Muscle of back (tissue), 11 donors: Measurements from ENCODE around the gene MYBPC1. TPM values are rescaled to one million over a fixed set of nuclear protein-coding genes. Genes with fewer than 3 reads are reported as not detected.
A peak's percentile ranks its signal among the peaks of the same experiment; 100 is the strongest.

ENCODE experiments used
- DNase-seq, 3 donors: peaks; one replicate each; pipeline versions ENCODE4 v3.0.0 to v3.0.0-alpha.2; 2013
- polyA plus RNA-seq, 10 donors: library from polyadenylated mRNA; unstranded; fragments of 120-200 nt; gene quantifications; one replicate each; pipeline ENCODE4 v1.2.1, GENCODE V29; 2013; ENCODE audit not compliant: insufficient read length in 10 of 10

The MYBPC1 gene
- polyA plus RNA-seq, 10 donors, result 1,375 to 4,608 (median 2,972) TPM

- DNase-seq, result no peak
Observed at GRCh38 chr12:101598483-101598882, 3.7 kb downstream of the MYBPC1 start.

- DNase-seq, result no peak
Observed at GRCh38 chr12:101599311-101599710, 4.5 kb downstream of the MYBPC1 start.

- DNase-seq, result peak in 1 of 3 donors; percentile 20
Observed at GRCh38 chr12:101599771-101600484, 5.2 kb downstream of the MYBPC1 start.

- no peak for DNase-seq
Observed at GRCh38 chr12:101604132-101604531, 9.4 kb downstream of the MYBPC1 start.

- peak in 2 of 3 donors; percentile 18 to 38 for DNase-seq
Observed at GRCh38 chr12:101607894-101608293, 13.1 kb downstream of the MYBPC1 start.

GRCh38 chr12:101608301-101609133 lies 13.7 kb downstream of the MYBPC1 start:
- peak in 2 of 3 donors; percentile 42 to 61 for DNase-seq

GRCh38 chr12:101609198-101609597 lies 14.4 kb downstream of the MYBPC1 start:
- DNase-seq, result no peak

- no peak for DNase-seq
Observed at GRCh38 chr12:101612160-101612916, 17.6 kb downstream of the MYBPC1 start.

- DNase-seq, result peak in 1 of 3 donors; percentile 22
Observed at GRCh38 chr12:101616027-101616494, 21.3 kb downstream of the MYBPC1 start.

GRCh38 chr12:101619026-101619786 lies 24.4 kb downstream of the MYBPC1 start:
- DNase-seq, result no peak

GRCh38 chr12:101619858-101620761 lies 25.3 kb downstream of the MYBPC1 start:
- no peak for DNase-seq

GRCh38 chr12:101620762-101621133 lies 26.0 kb downstream of the MYBPC1 start:
- DNase-seq, result no peak

GRCh38 chr12:101628676-101629075 lies 33.9 kb downstream of the MYBPC1 start:
- no peak for DNase-seq

GRCh38 chr12:101634724-101635123 lies 40.0 kb downstream of the MYBPC1 start:
- no peak for DNase-seq

- no peak for DNase-seq
Observed at GRCh38 chr12:101637936-101638335, 43.2 kb downstream of the MYBPC1 start.

GRCh38 chr12:101642115-101643067 lies 47.6 kb downstream of the MYBPC1 start:
- peak in 1 of 3 donors; percentile 6 for DNase-seq

- DNase-seq, result no peak
Observed at GRCh38 chr12:101647711-101648110, 52.9 kb downstream of the MYBPC1 start.

- no peak for DNase-seq
Observed at GRCh38 chr12:101648195-101648594, 53.4 kb downstream of the MYBPC1 start.
